ENCODE measurements around the gene KIF5C.

Gene KIF5C

DNA sequence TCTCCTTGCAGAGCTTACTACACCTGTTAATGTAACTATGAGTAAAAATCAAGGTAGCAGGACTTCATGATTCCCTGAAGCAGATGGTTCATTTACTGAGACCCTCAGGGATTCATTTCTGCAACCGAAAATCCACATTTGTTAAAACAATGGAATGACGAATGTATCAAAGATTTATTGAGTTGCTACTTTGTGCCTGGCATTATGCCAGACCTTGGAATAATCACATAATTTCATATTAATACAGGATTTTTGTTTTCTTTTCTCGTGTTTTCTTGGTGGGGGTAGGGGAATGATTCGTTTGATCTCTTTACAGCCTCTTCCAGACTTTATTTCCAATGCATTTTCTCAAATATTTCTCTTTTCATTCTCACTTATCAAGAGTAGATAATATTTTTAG, 8.9 kb upstream of the KIF5C start:
- Histone ChIP-seq H3K27me3 (ENCODE audit: insufficient read depth, low read length, poor library complexity) (peaks cover 5% of the 10 kb centered on the region), H3K4me2 (ENCODE audit: insufficient read depth, low read length) (no peak overlapping the region), H3K9ac (ENCODE audit: low read depth, low read length) (no peak overlapping the region), H3K79me2 (ENCODE audit: insufficient read depth, low read length) (no peaks in the 10 kb centered on the region), H3K36me3 (ENCODE audit: insufficient read depth, low read length) (no peaks in the 10 kb centered on the region), H3K9me3 (ENCODE audit: insufficient read depth, low read length, severe bottlenecking) (no peaks in the 10 kb centered on the region), H3K4me1 (ENCODE audit: insufficient read depth, low read length) (no peaks in the 10 kb centered on the region), H4K20me1 (ENCODE audit: insufficient read depth, low read length) (no peaks in the 10 kb centered on the region), H3K4me3 (ENCODE audit: low read depth in 1 of 2, low read length in 2 of 2) (no peak overlapping the region), H3K27ac (ENCODE audit: low read length) (no peak overlapping the region), H2AFZ (ENCODE audit: low read depth, low read length) (no peak overlapping the region)
- no peak for ATAC-seq (ENCODE audit: insufficient read depth, low read depth)
- no peak for DNase-seq
- TF ChIP-seq EZH2 (IDR thresholded peaks at IDR 0.05; ENCODE audit: borderline replicate concordance, low read depth, low read length, severe bottlenecking) = no peak
- TF ChIP-seq, protein P1, sequence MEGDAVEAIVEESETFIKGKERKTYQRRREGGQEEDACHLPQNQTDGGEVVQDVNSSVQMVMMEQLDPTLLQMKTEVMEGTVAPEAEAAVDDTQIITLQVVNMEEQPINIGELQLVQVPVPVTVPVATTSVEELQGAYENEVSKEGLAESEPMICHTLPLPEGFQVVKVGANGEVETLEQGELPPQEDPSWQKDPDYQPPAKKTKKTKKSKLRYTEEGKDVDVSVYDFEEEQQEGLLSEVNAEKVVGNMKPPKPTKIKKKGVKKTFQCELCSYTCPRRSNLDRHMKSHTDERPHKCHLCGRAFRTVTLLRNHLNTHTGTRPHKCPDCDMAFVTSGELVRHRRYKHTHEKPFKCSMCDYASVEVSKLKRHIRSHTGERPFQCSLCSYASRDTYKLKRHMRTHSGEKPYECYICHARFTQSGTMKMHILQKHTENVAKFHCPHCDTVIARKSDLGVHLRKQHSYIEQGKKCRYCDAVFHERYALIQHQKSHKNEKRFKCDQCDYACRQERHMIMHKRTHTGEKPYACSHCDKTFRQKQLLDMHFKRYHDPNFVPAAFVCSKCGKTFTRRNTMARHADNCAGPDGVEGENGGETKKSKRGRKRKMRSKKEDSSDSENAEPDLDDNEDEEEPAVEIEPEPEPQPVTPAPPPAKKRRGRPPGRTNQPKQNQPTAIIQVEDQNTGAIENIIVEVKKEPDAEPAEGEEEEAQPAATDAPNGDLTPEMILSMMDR (IDR thresholded peaks at IDR 0.05; ENCODE audit: borderline replicate concordance, extremely low read depth, low read length, poor library complexity, severe bottlenecking) = no peak

DNA sequence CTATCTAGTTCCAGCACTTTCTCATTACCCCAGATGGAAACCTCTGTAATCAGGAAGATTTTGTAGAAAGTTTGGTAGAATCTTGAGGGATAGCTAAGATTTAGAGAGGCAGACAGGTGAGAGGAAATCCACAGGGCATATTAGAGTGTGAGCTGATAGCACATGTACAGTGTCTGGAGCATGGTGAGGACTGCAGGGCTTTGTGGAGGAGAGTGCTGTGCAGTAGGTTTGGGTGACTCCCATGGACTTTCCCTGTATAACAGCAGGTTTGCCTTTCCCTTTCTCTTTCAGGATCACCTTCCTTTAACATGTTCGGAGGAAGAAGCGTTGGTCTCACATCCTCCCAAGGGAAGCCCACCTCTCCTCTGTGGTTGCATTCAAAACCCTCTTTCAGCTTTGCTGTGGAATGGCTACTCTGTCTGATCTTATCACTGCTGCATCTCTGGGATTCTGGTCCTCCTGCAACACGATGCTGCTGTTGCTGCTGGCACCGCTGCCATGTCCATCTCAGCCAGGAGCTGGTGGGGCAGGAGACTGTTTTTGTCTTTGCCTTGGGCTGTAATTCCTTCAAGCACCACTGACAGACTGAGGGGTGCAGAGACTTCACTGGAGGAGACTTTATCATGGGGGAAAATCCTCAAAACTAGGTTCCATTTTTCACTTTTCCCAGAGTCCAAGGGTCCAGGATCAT, 7.8 kb upstream of the KIF5C start:
- no peak overlapping the region for H3K9ac ChIP-seq (ENCODE audit: low read depth, low read length)
- H3K27me3 ChIP-seq (ENCODE audit: insufficient read depth, low read length, poor library complexity) = peaks cover 5% of the 10 kb centered on the region
- no peaks in the 10 kb centered on the region for H3K9me3 ChIP-seq (ENCODE audit: insufficient read depth, low read length, severe bottlenecking)
- no peak overlapping the region for H3K4me3 ChIP-seq (ENCODE audit: low read depth in 1 of 2, low read length in 2 of 2)
- TF ChIP-seq, protein P1 (IDR thresholded peaks at IDR 0.05; ENCODE audit: borderline replicate concordance, extremely low read depth, low read length, poor library complexity, severe bottlenecking) = no peak
- no peak for TF ChIP-seq EZH2 (IDR thresholded peaks at IDR 0.05; ENCODE audit: borderline replicate concordance, low read depth, low read length, severe bottlenecking)
- no peaks in the 10 kb centered on the region for H3K79me2 ChIP-seq (ENCODE audit: insufficient read depth, low read length)
- no peak overlapping the region for H3K4me2 ChIP-seq (ENCODE audit: insufficient read depth, low read length)
- ATAC-seq (ENCODE audit: insufficient read depth, low read depth) (no peak), DNase-seq (no peak)
- no peaks in the 10 kb centered on the region for H3K36me3 ChIP-seq (ENCODE audit: insufficient read depth, low read length)
- H2AFZ ChIP-seq (ENCODE audit: low read depth, low read length) = no peak overlapping the region
- H3K27ac ChIP-seq (ENCODE audit: low read length) = no peak overlapping the region
- no peaks in the 10 kb centered on the region for H4K20me1 ChIP-seq (ENCODE audit: insufficient read depth, low read length)
- H3K4me1 ChIP-seq (ENCODE audit: insufficient read depth, low read length) = no peaks in the 10 kb centered on the region

DNA sequence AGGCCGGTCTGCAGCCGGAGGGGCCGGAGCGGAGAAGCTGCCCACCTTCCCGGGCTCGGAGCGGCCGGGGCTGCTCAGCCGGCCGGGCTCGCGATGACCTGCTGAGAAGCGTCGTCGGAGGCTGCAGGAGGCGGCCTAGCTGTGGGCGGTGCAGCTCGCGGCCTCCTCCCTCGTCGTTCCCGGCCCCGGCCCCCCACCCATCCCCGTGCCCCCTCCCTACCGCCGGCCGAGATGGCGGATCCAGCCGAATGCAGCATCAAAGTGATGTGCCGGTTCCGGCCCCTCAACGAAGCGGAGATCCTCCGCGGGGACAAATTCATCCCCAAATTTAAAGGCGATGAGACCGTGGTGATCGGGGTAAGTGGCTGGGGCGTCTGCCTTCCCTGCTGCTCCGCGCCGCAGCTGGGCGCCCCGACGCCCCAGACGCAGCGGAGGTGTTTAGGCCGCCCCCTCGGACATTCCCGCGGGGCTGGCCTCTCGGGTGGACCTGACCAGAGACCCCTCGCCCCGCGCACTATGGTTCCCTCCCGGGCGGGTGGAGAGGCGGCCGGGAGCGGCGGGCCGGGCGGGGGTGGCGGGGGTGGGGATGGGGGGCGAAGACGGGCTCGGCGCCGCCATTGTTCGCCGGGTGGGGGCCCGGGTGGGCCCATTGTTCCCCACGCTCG, 492 bp downstream of the KIF5C start:
- no peak for TF ChIP-seq EZH2 (IDR thresholded peaks at IDR 0.05; ENCODE audit: borderline replicate concordance, low read depth, low read length, severe bottlenecking)
- TF ChIP-seq, protein P1 (IDR thresholded peaks at IDR 0.05; ENCODE audit: borderline replicate concordance, extremely low read depth, low read length, poor library complexity, severe bottlenecking) = no peak
- H3K79me2 ChIP-seq (ENCODE audit: insufficient read depth, low read length) = no peaks in the 10 kb centered on the region
- no peaks in the 10 kb centered on the region for H3K36me3 ChIP-seq (ENCODE audit: insufficient read depth, low read length)
- H3K9me3 ChIP-seq (ENCODE audit: insufficient read depth, low read length, severe bottlenecking) = peaks cover under 1% of the 10 kb centered on the region
- H3K27me3 ChIP-seq (ENCODE audit: insufficient read depth, low read length, poor library complexity) = no peaks in the 10 kb centered on the region
- no peak overlapping the region for H3K4me3 ChIP-seq (ENCODE audit: low read depth in 1 of 2, low read length in 2 of 2)
- H3K4me1 ChIP-seq (ENCODE audit: insufficient read depth, low read length) = no peaks in the 10 kb centered on the region
- no peak overlapping the region for H2AFZ ChIP-seq (ENCODE audit: low read depth, low read length)
- H4K20me1 ChIP-seq (ENCODE audit: insufficient read depth, low read length) = no peaks in the 10 kb centered on the region
- DNase-seq (no peak), ATAC-seq (ENCODE audit: insufficient read depth, low read depth) (no peak)
- no peak overlapping the region for H3K4me2 ChIP-seq (ENCODE audit: insufficient read depth, low read length)
- no peak overlapping the region for H3K27ac ChIP-seq (ENCODE audit: low read length)
- H3K9ac ChIP-seq (ENCODE audit: low read depth, low read length) = no peak overlapping the region
